Panc1 (cell line): ENCODE measurements around the gene SLC9A5. TPM values are rescaled to one million over a fixed set of nuclear protein-coding genes. Genes with fewer than 3 reads are reported as not detected.

Experiments used
- ATAC-seq: fragments of 200-7000 bp; cut with Tn5 transposase; 2 replicates; pipeline ENCODE4 v1.9.1; 2020; ENCODE audit warnings: mild to moderate bottlenecking, moderate library complexity
- BruUV-seq: library from RNA; stranded (reverse); fragments of 400-500 nt; replicated peaks from 2 replicates; lab custom pipeline; 2021; lab: Mats Ljungman, UMichigan
- CTCF ChIA-PET: fragments of 300-600 bp; sonication (Branson Sonifier 250); formaldehyde crosslinking; loops from one replicate; lab custom pipeline; 2022; ENCODE audit warnings: antibody characterized with exemption; lab: Charles Lee
- POLR2A ChIA-PET: fragments of 300-600 bp; sonication (Branson Sonifier 250); formaldehyde crosslinking; loops from one replicate; lab custom pipeline; 2022; ENCODE audit warnings: antibody characterized with exemption; lab: Charles Lee
- DNase-seq: peaks from one replicate; pipeline ENCODE4 v3.0.0-alpha.2; 2010; ENCODE audit warnings: low read depth, low spot score
- H3K27ac ChIP-seq: 2 replicates; pipeline ENCODE4 v1.5.1; 2011; ENCODE audit warnings: mild to moderate bottlenecking, low read length, inconsistent platforms
- H3K27me3 ChIP-seq: fragments of 200-500 bp; sonication (Bioruptor generic); 2 replicates; pipeline ENCODE4 v1.6.0; 2014; ENCODE audit warnings: low read length, inconsistent platforms; ENCODE audit not compliant: control insufficient read depth, insufficient read depth
- H3K36me3 ChIP-seq: fragments of 200-500 bp; sonication (Bioruptor generic); 2 replicates; pipeline ENCODE4 v1.5.1; 2014; ENCODE audit warnings: inconsistent platforms, mild to moderate bottlenecking, low read length, moderate library complexity; ENCODE audit not compliant: control insufficient read depth, insufficient read depth
- H3K4me1 ChIP-seq: 2 replicates; pipeline ENCODE4 v1.5.1; 2011; ENCODE audit warnings: inconsistent platforms, mild to moderate bottlenecking, low read length, moderate library complexity; ENCODE audit not compliant: control insufficient read depth, insufficient read depth
- H3K4me3 ChIP-seq, 2 experiments: 2 replicates each; pipeline ENCODE4 v1.5.1; 2011 to 2012; ENCODE audit warnings: low read depth in 2 of 2, low read length in 2 of 2, mild to moderate bottlenecking in 2 of 2, inconsistent platforms in 1 of 2, moderate library complexity in 1 of 2
- H3K9me3 ChIP-seq: fragments of 200-500 bp; sonication (Bioruptor generic); 2 replicates; pipeline ENCODE4 v1.5.1; 2014; ENCODE audit warnings: low read depth, mild to moderate bottlenecking, inconsistent platforms, low read length, moderate library complexity; ENCODE audit not compliant: control insufficient read depth, insufficient read depth
- CTCF ChIP-seq: fragments of 450-650 bp; IDR thresholded peaks from 2 replicates; pipeline ENCODE4 v1.5.1; 2017; ENCODE audit warnings: mild to moderate bottlenecking
- POLR2AphosphoS5 ChIP-seq: IDR thresholded peaks from 2 replicates; pipeline ENCODE4 v1.6.1; 2012; ENCODE audit warnings: mild to moderate bottlenecking, low read depth, low read length, moderate library complexity
- REST ChIP-seq, 2 experiments: IDR thresholded peaks; 2 replicates each; pipeline ENCODE4 v1.6.1; 2011 to 2012; ENCODE audit warnings: low read depth in 2 of 2, control low read depth in 1 of 2, low read length in 1 of 2, mild to moderate bottlenecking in 1 of 2, moderate library complexity in 1 of 2; ENCODE audit not compliant: insufficient read depth in 1 of 2
- SIN3A ChIP-seq: IDR thresholded peaks from 2 replicates; pipeline ENCODE4 v1.6.1; 2012; ENCODE audit warnings: low read depth, mild to moderate bottlenecking, low read length, moderate library complexity, borderline replicate concordance; ENCODE audit not compliant: insufficient read depth
- TCF7L2 ChIP-seq: IDR thresholded peaks from 2 replicates; pipeline ENCODE4 v1.6.1; 2011; ENCODE audit warnings: mild to moderate bottlenecking, low read depth, low read length, inconsistent platforms
- in situ Hi-C: cut with HindIII; loops from 2 replicates; pipeline ENCODE4 v1.10.0; 2016; ENCODE audit warnings: low sequenced_read_pairs, low pct_unique_long_range_greater_than_20kb
- intact Hi-C: fragments of 100-400 bp; cut with micrococcal nuclease; formaldehyde crosslinking; loops from one replicate; pipeline ENCODE4 v1.10.0; 2022; ENCODE audit not compliant: unreplicated experiment
- total RNA-seq: library from RNA; stranded (reverse); gene quantifications from one replicate; pipeline ENCODE4 v1.2.1, GENCODE V29; 2021; ENCODE audit not compliant: unreplicated experiment

SLC9A5 gene
- total RNA-seq, 1 experiment from 2014 or later = 1.7 TPM

GRCh38 chr16:67271446-67271845, 22.7 kb downstream of the SLC9A5 start:
- ATAC-seq (0 out of 2 replicates have a peak, but pooled peaks have one; percentile 41), DNase-seq (no peak)
- no TSS peak for BruUV-seq
- Histone ChIP-seq H3K4me1 (no peaks in the 10 kb centered on the region; the same call in 1 of the 2 replicates), H3K36me3 (no peaks in the 10 kb centered on the region), H3K27ac (no peak overlapping the region), H3K9me3 (no peaks in the 10 kb centered on the region), H3K27me3 (no peaks in the 10 kb centered on the region), H3K4me3 (no peak overlapping the region)
- ChIA-PET CTCF (interaction anchor here (1.0 kb wide), 1 partner anchor 11 kb away, joined by 3 read pairs; no protein-coding TSS in a partner anchor), POLR2A (no interaction called here)
- intact Hi-C loops (no loop called here), in situ Hi-C loops (no loop called here)
- no peak for TF ChIP-seq REST (IDR thresholded peaks at IDR 0.05; ENCODE audit: insufficient read depth in 1 of 2, low read depth in 2 of 2, low read length in 1 of 2)

DNA sequence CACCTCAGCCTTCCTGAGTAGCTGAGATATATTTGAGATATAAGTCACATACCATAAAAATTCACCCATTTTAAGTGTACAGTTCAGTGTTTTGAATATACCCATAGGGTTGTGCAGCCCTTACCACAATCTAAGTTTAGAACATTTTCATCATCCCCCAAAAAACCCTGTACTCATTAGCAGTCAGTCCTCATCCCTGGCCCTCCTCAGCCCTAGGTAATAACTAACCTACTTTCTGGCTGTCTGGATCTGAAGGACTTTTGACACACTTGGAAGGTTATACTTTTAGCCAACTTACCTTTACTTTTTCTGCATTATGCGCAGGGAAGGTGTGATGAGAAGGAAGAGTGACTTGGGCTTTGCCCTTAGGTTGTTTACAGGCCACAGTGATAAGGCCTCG, 26.5 kb downstream of the SLC9A5 start:
- peaks cover 6% of the 10 kb centered on the region; the same call in 1 of the 2 replicates for H3K4me1 ChIP-seq
- intact Hi-C loops = no loop called here
- no peaks in the 10 kb centered on the region for H3K27me3 ChIP-seq
- H3K4me3 ChIP-seq = no peak overlapping the region
- in situ Hi-C loops = no loop called here
- ChIA-PET POLR2A (no interaction called here), CTCF (no interaction called here)
- H3K27ac ChIP-seq = no peak overlapping the region
- DNase-seq (no peak), ATAC-seq (no peak)
- H3K36me3 ChIP-seq = no peaks in the 10 kb centered on the region; the same call in 1 of the 2 replicates
- TF ChIP-seq CTCF (no peak), POLR2AphosphoS5 (no peak), SIN3A (no peak), REST (IDR thresholded peaks at IDR 0.05; ENCODE audit: insufficient read depth in 1 of 2, low read depth in 2 of 2, low read length in 1 of 2) (no peak), TCF7L2 (no peak)
- no peaks in the 10 kb centered on the region for H3K9me3 ChIP-seq
- BruUV-seq = no TSS peak
